A204.1 (cell line): ENCODE measurements around the gene TDRD3.
"Not testable (repeated sequence)": the region's sequence is repeated elsewhere in the genome, so short reads cannot be mapped to it uniquely, and the experiment has no call there.

Experiments
- FAIRE-seq: peaks from 2 replicates; lab custom pipeline; 2012; peaks lifted over from hg19 to GRCh38; lab: Jason Lieb, UNC

The TDRD3 gene

GRCh38 chr13:60398907-60399589 lies 2.0 kb downstream of the TDRD3 start:
- no peak for FAIRE-seq

GRCh38 chr13:60402022-60402421 lies 5.0 kb downstream of the TDRD3 start:
- FAIRE-seq = no peak

- no peak for FAIRE-seq
Observed at GRCh38 chr13:60407095-60407494, 10.1 kb downstream of the TDRD3 start.

GRCh38 chr13:60407852-60408251 lies 10.8 kb downstream of the TDRD3 start:
- FAIRE-seq = not testable (repeated sequence)

GRCh38 chr13:60409574-60410292 lies 12.7 kb downstream of the TDRD3 start:
- not testable (repeated sequence) for FAIRE-seq

GRCh38 chr13:60410299-60410698 lies 13.3 kb downstream of the TDRD3 start:
- no peak for FAIRE-seq

- FAIRE-seq = no peak
Observed at GRCh38 chr13:60411464-60411863, 14.4 kb downstream of the TDRD3 start.

- no peak for FAIRE-seq
Observed at GRCh38 chr13:60411983-60412382, 15.0 kb downstream of the TDRD3 start.

- FAIRE-seq = no peak
Observed at GRCh38 chr13:60412909-60413616, 16.0 kb downstream of the TDRD3 start.

- no peak for FAIRE-seq
Observed at GRCh38 chr13:60414177-60414576, 17.2 kb downstream of the TDRD3 start.

GRCh38 chr13:60417734-60418133 lies 20.7 kb downstream of the TDRD3 start:
- no peak for FAIRE-seq

- no peak for FAIRE-seq
Observed at GRCh38 chr13:60418954-60419353, 21.9 kb downstream of the TDRD3 start.

GRCh38 chr13:60425332-60425731 lies 28.3 kb downstream of the TDRD3 start:
- no peak for FAIRE-seq

- no peak for FAIRE-seq
Observed at GRCh38 chr13:60426075-60426474, 29.1 kb downstream of the TDRD3 start.

- no peak for FAIRE-seq
Observed at GRCh38 chr13:60427285-60427684, 30.3 kb downstream of the TDRD3 start.

GRCh38 chr13:60431108-60431700 lies 34.2 kb downstream of the TDRD3 start:
- FAIRE-seq = peak; percentile 99

- FAIRE-seq = no peak
Observed at GRCh38 chr13:60433505-60433904, 36.5 kb downstream of the TDRD3 start.

- no peak for FAIRE-seq
Observed at GRCh38 chr13:60435762-60436374, 38.8 kb downstream of the TDRD3 start.

- FAIRE-seq = no peak
Observed at GRCh38 chr13:60439201-60439600, 42.2 kb downstream of the TDRD3 start.

- no peak for FAIRE-seq
Observed at GRCh38 chr13:60441761-60442160, 44.7 kb downstream of the TDRD3 start.

- peak; percentile 99 for FAIRE-seq
Observed at GRCh38 chr13:60448907-60449510, 52.0 kb downstream of the TDRD3 start.

- FAIRE-seq = no peak
Observed at GRCh38 chr13:60453490-60453889, 56.5 kb downstream of the TDRD3 start.
